Stimulated activated CD8-positive, alpha-beta memory T cell treated with anti-CD3 and anti-CD28 coated beads, Interleukin-12 subunit alpha, Interleukin-12 subunit beta, amount 100 ng/mL, for 1 hour (primary cell): ENCODE results near the gene HK1.
"Not testable (repeated sequence)": the region's sequence is repeated elsewhere in the genome, so short reads cannot be mapped to it uniquely, and the experiment has no call there.

Experiments used
- DNase-seq: peaks from one replicate; pipeline ENCODE4 v3.0.0-alpha.2; 2020; ENCODE audit warnings: low read depth

Gene HK1

DNA sequence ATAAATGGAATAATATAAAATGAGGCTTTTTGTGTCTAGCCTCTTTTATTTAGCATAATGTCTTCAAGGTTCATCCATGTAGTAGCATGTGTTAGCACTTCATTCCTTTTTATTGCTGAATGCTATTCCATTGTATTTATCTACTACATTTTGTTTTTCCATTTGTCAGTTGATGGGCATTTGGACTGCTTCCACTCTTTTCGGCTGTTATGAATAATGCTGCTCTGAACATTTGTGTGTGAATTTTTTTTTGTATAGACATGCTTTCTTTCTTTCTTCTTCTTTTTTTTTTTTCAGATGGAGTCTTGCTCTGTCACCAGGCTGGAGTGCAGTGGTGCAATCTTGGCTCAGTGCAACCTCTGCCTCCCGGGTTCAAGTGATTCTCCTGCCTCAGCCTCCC is 50.6 kb downstream of the HK1 start:
- not testable (repeated sequence) for DNase-seq

DNA sequence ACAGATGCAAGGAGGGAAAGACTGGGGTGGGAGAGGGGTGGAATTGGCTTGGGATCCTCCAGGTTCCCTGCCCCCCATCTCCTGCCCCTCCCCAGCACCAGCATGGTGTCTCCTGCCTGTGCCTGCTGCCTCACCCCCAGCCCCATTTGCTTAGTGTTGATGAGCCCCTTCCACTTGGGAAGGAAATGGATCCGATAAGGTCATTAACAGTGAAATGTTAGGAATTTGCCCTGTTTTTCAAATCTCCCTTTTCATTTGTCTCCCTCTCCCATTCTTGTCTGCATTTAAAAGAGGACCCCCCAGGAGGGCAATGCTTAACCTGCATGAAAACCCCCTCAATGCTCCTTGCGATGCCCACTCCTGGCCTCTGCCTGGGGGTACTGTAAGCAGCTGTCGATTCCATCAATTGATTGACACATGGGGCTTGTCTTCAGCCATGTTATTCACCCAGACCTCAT is 51.5 kb downstream of the HK1 start:
- DNase-seq, result no peak

DNA sequence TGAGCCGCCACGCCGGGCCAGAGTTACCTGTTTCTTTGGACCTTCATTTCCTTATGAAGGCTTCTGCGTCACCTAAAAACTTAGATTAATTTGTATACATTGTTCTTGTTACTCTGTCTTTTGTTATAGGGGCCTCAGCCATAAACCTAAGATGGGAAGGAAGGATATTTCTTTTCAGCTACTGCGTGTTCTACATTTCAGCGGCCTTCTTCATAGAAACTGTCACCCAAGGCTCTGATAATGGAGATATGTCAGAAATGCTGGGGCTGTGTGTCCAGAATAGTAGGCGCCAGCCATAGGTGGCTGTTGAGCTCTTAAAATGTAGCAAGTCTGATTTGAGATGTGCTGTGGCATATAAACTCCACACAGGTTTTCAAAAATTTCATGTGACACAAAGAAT is 52.9 kb downstream of the HK1 start:
- DNase-seq, result no peak

DNA sequence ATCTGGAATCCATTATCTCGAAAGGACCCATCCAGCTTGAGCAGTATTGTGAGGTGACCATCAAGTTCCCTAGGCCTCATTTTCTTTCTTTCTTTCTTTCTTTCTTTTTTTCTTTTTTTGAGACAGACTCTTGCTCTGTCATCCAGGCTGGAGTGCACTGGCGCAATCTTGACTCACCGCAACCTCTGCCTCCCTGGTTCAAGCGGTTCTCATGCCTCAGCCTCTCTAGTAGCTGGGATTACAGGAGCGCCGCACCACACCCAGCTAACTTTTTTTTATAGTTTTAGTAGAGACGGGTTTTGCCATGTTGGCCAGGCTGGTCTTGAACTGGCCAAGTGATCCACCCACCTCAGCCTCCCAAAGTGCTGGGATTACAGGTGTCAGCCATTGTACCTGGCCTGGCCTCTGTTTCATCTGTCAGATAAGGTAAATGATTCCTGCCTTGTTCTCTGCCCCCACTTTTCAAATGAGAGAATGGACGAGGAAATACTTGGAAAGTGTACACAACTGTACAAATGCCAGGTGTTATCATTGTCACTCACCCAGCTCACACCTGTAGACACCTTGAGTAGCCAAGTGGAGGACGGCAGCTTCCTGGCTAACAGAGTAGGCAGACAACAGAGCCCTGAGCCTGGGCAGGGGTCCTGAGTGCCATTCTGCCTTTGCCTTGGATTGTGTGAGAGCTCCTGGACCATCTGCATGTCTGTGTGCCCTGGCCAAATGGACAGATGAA is 54.1 kb downstream of the HK1 start:
- no peak for DNase-seq

DNA sequence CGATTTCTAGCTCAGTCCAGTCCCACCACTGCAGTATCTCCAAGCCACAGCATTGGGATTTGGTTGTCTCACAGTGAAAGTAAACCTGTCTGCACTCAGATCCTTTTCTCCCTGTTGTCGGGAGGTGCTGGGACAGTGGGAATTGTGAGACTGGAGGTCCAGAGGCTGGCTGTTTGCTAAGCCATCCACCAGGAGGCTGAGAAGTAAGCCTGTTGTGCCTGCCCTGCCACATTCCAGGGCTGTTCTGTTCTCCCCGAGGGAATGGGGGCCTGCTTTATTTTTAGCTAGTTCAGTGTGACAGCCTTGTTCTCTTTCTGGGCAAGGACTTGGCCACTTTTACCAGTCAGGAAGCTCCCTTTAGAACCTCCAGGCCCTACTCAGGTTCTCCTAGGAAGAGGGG is 54.9 kb downstream of the HK1 start:
- no peak for DNase-seq

DNA sequence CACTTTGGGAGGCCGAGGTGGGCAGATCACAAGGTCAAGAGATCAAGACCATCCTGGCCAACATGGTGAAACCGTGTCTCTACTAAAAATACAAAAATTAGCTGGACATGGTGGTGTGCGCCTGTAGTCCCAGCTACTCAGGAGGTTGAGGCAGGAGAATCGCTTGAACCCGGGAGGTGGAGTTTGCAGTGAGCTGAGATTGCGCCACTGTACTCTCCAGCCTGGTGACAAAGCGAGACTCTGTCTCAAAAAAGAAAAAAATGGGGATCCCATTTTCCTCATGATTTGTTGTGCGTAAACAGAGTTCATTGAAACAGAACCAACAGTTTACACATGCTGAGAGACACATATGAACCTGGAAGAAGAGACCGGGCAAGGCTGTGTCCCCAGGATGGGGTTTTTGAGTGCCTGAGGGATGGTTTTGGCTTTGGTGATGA is 55.6 kb downstream of the HK1 start:
- DNase-seq, result not testable (repeated sequence)

DNA sequence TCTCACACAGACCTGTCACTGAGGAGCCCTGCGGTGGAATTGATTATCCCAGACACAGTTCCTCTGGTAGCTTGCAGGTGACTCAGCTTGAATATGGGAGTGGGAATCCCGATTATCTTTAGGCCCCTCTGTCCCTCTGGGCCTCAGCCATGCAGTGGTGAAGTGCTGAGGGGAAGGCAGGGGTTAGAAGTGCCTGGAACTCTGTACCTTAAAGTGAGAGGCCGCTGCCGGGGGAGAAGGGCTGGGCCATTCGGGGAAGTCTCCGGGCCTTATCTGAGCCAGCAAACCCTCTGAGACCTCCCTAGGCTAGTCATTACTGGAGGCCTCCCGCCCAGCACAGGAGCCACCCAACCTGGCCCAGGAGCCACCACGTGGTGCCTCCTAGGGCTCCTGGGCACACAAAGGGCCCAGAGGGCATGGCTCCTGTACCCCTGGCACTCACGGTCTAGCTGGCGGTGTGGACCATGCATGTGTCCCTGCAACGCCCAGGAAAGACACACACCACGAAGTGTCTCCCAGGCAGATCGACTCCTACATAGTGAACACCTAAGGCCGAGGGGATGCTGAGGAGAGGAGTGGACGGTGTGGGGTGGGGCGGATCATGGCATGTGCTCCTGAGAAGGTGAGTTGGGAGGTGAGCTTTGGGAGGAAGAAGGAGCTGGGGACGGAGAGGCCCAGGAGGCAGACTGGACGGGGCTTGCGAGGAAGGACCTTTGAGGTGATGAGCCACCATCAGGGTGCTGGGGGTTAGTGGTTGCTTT is 56.2 kb downstream of the HK1 start:
- no peak for DNase-seq

DNA sequence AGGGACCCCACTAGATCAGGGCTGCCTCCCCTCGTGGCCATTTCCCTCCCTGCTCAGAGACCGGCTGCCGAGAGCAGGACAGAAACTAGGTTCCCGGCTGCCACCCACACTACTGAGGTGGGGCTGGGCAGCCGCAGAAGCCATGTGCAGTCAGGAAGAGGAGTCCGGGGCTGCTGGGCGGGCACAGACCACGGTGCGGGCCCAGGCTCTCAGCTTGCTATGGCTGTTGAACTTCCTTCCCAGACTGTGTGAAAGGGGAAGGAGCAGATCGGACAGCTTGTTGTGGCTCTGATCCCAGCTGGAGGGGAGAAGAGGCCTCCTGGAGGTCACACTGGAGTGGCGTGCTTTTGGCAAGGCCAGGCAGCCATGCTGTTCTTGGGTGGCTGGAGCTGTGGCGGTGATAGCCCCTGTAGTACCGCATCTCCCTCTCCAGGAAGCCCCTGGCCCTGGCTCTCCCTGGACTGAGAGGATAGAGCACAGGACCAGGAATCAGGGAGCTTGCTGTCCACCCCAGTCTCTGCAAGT is 56.8 kb downstream of the HK1 start:
- no peak for DNase-seq

DNA sequence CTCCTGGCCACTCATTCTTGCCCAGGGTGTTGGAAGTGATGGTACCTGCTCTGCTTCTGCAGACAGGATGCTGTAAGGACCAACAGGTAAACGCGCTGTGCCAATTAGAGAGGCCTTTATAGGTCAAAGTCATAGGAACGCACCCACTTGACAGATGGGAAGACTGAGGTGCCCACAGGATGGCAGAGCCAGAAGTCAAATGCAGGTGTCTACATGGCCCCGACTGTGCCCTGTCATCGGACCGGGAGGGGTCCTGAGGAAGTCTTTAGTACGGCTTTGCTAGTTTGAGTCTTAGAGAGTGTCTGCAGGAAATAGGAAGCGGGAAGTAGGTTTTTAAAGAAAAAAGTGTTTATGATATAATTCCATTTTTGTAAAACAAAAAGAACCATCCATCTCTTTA is 57.3 kb downstream of the HK1 start:
- DNase-seq, result no peak

DNA sequence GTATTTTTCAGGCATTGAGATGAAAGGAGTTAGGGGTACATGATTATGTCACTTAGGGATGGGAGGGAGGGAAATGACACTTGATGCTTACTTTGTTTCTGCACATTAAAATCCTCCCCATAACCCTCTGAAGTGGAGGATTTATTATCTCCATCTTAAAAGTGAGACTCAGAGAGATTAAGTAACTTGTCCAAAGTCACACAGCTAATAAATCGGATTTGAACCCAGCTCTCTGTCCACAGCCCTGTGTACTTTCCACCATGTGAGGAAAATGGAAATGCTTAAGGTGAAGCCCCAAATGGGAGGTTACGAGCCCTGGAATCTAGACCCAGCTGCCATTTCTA is 58.6 kb downstream of the HK1 start:
- DNase-seq, result no peak

DNA sequence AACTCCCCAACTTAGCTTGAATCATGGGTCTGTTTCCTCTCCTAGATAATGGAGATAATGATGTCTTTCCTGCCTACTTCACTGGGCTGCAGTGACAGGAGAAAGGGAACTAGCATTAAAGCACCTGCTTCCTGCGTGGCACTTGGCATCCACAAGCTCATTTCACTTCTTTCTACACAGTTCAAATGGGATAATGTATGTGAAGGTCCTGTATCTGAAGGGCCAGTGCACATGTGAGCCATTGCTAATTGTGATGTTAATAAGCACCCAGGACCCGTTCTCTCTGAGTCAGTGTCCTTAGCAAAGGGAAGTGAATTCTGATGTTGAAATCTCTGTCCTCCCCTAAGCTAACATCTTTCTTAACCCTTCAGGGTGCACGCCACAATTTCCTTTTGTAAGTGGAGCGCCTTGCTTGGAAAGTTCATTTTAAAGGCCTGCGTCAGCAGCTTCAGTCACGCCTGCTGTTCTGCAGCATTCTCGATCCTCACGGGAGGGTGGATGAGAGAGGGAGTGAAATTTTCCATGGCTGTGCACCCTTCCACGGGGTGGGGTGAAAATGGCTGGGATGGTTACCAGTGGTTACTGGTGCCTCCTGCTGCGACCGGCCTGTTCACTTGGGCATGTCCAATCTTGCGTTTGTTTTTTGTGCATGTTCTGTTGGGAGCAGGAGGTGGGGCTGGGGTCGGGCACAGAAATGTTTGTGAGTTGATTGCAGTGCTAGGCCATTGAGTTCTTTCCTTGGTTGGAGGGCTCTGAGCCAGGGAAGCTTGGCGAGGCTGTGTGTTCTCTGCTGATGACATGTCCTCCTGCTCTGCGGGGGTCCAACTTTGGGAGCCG is 59.2 kb downstream of the HK1 start:
- no peak for DNase-seq

DNA sequence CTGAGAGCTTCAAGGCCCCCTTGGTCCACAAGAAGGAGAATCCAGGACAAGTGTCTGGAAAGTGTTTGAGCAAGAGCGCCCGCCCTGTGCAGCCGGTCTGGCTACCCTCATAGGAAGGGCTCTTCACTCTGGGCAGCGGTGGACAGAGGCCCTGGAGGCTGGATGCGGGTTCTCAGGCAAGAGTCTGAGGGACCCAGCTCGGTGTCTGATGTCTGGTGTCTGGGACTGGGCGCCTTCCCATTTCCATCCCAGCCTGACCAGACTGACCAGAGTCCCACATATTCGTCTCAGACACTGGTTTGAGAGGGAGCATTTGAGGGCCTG is 59.8 kb downstream of the HK1 start:
- DNase-seq, result no peak

DNA sequence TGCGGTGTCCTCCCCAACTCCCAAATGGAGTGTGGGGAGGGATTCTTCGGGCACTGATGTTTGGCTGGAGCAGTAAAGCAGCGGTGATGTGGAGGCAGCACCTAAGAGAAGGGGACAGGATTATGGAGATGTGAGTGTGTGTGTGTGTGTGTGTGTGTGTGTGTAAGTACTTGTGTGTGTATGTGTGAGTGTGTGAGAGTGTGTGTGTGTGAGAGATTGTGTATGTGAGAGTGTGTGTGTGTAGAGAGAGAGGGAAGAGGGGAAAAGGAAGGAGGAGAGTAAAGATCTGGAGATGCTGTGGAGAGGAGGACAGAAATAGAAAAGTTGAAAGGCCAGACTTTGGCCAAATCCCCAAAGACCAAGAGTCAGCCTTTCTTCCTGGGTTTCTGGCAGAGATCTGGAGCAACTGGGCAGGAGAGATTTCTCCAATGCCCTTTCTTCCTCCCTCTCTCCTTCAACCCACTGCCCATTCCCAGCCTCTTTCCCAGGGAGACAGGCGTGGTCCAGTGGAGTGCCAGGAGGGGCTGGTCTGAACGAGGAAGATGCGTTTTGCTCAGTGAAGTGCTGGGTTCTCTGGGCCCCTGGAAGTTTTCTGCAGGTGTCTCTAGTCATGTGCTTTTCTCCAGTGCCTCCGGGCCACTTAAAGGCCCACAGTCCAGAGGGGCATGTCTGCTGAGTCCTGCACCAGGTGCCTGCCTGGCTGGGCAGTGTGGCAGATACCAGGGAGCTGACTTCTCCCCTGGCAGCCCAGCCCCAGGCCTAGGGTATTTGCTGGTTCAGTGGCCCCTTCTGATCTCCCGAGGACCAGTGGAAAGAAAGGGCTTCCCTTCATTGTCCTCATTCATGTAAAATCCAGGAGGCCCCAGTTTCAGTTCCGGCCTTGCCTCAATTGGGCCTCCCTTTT is 60.5 kb downstream of the HK1 start:
- DNase-seq, result no peak

DNA sequence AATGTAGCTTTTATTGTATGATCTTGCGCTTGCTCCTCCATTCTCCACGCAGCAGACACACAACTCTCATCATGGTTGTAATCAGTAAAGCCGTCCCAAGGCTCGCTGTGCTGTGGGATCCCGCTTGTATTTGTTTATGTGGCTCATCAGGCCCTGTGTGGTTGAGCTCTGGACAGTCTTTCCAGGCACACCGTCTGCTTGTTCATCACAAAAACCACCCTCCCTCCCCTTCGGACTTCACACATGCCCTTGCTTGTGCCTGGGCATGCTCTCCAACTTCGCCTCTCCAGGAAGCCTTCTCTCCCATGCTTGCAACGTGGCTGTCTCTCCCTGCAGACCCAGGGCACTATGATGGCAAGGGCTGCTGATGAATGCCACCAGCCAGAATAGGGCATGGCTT is 62.4 kb downstream of the HK1 start:
- no peak for DNase-seq

DNA sequence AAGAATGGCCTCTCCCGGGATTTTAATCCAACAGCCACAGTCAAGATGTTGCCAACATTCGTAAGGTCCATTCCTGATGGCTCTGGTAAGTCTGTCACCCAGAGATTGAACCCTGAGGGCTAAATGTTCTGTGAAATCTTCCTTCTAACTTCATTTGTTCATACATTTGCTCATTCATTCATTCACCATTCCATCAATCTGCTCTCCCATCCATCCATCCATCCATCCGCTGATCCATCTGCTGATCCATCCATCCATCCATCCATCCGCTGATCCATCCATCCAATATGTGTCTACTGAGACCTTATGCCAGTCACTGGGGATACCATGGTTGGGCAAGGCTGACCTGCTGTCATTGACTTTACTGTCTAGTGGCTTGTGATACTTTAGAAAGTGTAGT is 65.6 kb downstream of the HK1 start:
- DNase-seq, result no peak

DNA sequence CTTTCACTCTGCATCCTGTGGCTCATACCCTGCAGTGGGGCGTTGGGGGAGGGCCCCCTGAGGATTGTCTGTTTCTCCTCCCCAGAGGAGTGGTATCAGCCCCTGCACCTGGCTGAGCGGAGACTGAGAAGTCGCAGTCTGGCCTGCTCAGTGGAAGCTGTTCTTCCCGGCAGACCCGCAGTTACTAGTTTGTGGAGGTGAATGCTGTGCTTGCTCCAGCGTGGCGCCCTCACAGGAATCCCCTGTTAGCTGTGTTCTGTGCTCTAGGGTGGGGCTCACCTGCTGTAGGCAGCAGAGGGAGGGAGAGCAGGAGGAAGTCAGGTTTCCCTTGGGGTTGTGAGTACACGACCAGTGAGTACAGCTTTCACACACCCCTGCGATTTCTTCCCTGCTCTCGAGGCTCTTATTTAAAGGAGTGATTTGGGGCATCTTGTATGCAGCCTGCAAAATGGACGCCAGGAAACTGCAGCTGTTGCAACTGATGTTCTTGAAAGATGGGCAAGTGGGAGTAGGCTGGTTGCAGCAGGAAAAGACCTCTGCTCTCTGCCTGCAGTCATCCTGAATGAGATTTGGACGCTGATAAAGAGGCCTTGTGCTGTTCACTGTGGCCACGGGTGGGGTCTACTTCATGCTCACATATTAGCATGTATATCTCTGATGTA is 66.4 kb downstream of the HK1 start:
- no peak for DNase-seq

DNA sequence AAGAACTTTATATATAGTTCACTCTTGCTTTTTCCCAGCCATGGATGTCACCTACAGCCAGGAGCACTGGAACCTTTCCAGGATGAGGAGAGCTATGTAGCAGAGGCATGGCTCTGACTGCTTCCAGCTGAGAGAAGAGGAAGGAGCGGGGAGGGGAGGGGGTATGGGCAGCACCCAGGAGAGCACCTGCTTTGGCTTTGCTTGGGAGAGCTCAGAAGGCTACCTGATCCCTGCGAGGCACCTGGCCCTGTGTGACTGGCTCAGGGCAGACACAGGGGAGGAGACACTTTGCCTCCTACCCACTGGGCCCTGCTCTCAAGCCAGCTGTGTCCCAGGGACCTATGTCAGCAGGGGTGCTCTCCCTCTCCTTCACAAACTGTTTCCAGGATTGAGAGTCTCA is 67.1 kb downstream of the HK1 start:
- no peak for DNase-seq

DNA sequence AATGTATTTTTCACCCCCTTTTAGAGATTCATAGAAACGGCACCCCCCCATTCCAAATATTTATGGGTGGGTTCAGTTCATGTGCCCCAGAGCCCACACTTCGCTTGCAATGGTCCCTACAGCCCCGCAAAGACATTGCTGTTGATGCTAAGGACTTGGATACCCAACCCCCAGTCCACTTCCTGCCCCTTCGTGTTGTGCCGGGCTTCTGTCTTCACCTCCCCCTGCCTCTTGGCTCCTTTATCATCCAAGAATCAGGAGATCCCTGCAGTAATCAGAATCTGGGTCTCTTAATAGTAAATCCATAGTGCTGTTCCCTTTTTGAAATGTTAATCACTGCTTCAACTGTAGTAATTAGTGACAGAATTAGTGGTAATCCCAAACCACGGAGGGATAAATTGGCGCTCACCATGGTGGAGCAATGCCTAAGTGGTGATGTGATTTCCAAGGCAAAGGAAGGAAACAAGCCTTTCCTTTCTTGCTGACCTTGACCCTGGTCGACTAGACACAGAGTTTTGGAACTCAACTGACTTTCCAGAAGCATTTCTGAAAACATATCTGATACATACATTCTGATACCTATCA is 67.7 kb downstream of the HK1 start:
- no peak for DNase-seq

DNA sequence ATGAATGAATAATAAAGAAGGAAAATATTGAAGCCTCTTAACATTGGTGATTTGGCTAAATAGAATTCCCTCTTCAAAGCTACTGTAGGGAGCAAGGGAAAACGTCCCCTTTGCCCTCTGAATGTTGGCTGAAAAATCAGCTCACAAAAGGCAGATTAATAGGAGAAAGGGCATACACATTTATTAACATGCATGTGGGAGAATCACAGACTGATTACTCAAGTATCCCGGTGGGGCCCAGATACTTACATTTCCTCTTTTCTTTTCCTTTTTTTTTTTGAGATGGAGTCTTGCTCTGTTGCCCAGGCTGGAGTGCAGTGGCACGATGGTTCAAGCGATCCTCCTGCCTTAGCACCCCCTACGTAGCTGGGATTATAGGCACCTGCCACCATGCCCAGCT is 68.5 kb downstream of the HK1 start:
- DNase-seq, result no peak

DNA sequence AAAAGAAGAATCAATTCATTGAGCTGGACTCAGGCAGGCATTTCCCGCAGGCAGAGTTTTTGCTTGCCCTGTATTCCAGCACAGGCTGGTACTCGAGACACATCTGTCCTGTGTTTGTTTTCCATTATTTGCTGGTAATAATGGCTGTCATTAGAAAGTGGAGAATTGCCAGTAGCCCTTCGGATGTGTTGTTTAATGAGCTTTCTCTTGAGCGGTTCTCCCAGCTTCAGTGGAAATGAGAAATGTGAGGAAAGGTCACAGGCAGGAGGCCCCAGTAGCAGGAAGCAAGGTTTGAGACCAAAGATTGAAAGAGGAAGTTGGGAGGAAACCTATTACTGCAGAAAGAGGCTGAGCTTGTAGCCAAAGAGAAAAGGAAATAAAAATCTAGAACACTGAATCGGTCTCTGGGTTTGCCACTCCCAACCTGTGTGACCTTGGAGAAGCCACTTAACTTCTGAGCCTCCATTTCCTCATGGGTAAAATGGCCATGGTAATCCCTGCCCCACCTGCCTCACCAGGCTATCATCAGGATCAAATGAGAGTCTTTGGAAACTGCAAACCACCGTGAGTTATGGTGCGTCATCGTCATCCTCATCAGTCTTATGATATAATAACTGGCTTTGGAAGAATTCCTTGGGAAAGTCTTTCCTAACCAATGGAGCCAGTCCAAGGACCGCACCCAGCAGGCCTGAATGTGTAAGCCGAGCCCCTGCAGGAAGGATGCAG is 70.7 kb downstream of the HK1 start:
- no peak for DNase-seq
